GM13976 (cell line): ENCODE measurements around the gene RAB3C.

Experiments
- DNase-seq: peaks from one replicate; pipeline ENCODE4 v3.0.0; 2012; ENCODE audit warnings: low spot score
- in situ Hi-C: fragments of 300-500 bp; cut with MboI; formaldehyde crosslinking; loops from one replicate; pipeline ENCODE4 v1.12.0; 2022; ENCODE audit warnings: low sequenced_read_pairs, mixed read lengths, inconsistent platforms; ENCODE audit not compliant: unreplicated experiment
- TF ChIP-seq, protein P1 (sequence below): IDR thresholded peaks from 2 replicates; pipeline ENCODE4 v1.5.1; 2012; ENCODE audit warnings: borderline replicate concordance, mild to moderate bottlenecking; ENCODE audit not compliant: insufficient read depth; ENCODE audit errors: extremely low read depth, missing control alignments, control extremely low read depth

RAB3C gene

GRCh38 chr5:58771796-58772195 lies 188.9 kb downstream of the RAB3C start:
- TF ChIP-seq, protein P1, sequence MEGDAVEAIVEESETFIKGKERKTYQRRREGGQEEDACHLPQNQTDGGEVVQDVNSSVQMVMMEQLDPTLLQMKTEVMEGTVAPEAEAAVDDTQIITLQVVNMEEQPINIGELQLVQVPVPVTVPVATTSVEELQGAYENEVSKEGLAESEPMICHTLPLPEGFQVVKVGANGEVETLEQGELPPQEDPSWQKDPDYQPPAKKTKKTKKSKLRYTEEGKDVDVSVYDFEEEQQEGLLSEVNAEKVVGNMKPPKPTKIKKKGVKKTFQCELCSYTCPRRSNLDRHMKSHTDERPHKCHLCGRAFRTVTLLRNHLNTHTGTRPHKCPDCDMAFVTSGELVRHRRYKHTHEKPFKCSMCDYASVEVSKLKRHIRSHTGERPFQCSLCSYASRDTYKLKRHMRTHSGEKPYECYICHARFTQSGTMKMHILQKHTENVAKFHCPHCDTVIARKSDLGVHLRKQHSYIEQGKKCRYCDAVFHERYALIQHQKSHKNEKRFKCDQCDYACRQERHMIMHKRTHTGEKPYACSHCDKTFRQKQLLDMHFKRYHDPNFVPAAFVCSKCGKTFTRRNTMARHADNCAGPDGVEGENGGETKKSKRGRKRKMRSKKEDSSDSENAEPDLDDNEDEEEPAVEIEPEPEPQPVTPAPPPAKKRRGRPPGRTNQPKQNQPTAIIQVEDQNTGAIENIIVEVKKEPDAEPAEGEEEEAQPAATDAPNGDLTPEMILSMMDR: no peak
- in situ Hi-C loops: no loop called here
- no peak for DNase-seq

DNA sequence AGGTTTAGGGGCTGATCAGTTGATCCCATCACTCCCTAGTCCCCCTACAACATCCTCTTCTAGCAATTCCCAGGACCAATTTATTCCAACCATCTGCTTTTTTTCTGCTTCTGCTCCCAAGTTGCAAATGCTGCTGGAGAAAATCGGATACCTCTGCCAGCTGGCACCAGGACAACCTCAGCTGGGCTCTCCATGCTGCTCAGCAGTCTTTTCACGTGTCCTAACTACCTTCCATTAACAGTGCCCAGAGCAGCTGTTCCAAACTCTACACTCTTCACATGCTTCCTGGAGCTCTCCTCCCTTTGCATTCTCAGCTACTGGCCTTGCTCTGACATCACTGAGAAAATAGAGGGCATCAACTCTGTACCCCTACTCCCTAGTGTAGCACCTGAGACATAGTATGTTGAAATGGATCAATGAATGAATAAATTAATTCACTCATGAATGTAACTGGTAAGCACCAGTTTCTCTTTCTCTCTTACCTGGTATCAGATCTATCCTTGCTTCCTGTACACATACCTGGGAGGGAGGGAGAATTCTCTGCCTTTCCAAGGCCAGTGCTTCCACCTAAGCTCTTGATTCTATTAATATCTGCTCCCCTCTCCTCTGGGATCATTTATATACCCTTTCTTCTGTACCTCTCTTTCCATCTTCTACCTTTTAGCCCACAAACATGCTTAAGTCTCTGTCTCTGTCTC lies 191.0 kb downstream of the RAB3C start:
- in situ Hi-C loops: no loop called here
- TF ChIP-seq, protein P1: no peak
- no peak for DNase-seq

- in situ Hi-C loops: no loop called here
- DNase-seq: no peak
- TF ChIP-seq, protein P1: no peak
Observed at GRCh38 chr5:58774937-58775336, 192.1 kb downstream of the RAB3C start.

DNA sequence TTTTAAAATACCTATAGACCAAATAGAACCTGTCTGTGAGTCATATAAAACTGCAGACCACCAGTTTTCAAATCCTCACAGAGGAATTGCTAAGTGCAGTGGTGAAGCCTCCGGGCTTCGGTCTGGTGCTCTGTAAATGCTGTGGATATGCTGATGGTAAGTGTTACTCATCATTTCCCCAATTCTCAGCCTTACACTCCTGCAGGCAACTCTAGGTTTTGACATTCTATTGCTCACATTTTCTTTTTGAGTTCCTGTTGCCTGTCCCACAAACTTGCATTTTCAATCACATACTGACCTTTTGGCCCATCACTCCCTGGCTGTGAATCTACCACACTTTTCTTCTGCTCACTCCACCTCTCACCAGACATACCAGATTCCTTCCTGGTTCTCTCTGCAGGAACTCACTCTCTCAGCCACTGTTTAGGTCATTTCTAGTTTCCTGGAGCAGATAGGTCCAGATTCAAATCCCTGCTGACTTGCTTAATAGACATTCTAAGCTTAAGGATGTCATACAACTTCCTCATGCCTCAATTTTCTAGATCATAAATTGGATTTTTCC lies 192.9 kb downstream of the RAB3C start:
- no peak for DNase-seq
- in situ Hi-C loops: no loop called here
- TF ChIP-seq, protein P1: no peak

DNA sequence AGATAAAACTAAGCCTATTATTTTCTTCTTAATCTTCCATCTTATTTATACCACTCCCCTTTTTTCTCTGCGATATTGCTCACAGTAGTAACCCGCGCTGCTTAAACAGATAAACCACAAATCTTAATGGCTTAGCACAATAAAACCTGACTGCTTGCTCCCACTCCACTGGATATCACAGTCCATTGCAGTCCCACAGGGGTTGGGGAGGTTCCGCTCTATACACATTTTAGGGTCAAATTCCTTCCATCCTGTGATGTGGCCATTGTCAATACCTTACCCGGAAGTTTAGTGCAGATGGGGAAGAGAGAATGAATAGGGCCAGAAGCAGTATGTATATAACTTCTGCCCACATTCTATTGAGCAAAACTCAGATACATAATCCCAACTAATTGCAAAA lies 193.7 kb downstream of the RAB3C start:
- DNase-seq: no peak
- in situ Hi-C loops: no loop called here
- TF ChIP-seq, protein P1: no peak

DNA sequence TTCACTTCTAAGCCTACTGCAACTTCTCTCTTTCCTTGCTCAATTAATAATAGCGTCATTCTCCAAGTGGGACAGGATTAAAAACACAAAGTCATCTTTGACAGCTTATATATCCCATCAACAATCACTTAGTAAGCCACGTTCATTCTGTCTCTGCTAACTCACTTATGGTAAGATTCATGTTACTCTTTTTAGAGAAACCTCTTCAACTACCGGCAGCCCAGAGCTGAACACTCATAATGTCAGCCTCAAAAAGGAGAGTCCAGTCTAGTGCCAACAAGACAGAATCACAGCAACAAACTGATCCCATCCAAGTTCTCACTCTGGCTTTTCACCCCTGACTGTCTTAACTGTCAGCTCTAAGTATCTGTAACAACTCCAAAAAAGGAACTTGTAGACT lies 196.0 kb downstream of the RAB3C start:
- in situ Hi-C loops: no loop called here
- TF ChIP-seq, protein P1: no peak
- DNase-seq: no peak
